PC-9 (cell line): ENCODE data around the gene CALD1. TPM values are rescaled to one million over a fixed set of nuclear protein-coding genes. Genes with fewer than 3 reads are reported as not detected.

ENCODE experiments used
- BruUV-seq: library from RNA; stranded (reverse); fragments of 400-500 nt; replicated peaks from 2 replicates; lab custom pipeline; 2021; lab: Mats Ljungman, UMichigan
- CTCF ChIA-PET: fragments of 300-600 bp; sonication (Branson Sonifier 250); formaldehyde crosslinking; loops from one replicate; lab custom pipeline; 2022; ENCODE audit warnings: antibody characterized with exemption; lab: Charles Lee
- POLR2A ChIA-PET: fragments of 300-600 bp; sonication (Branson Sonifier 250); formaldehyde crosslinking; loops from one replicate; lab custom pipeline; 2022; ENCODE audit warnings: antibody characterized with exemption; ENCODE audit not compliant: unreplicated experiment; lab: Charles Lee
- DNase-seq, 2 experiments: peaks; one replicate each; pipeline versions ENCODE4 v3.0.0 to v3.0.0-alpha.2; 2015 to 2022; ENCODE audit warnings: mixed read lengths in 1 of 2
- H2AFZ ChIP-seq: fragments of 200-600 bp; sonication (generic); 2 replicates; pipeline ENCODE4 v1.8.1; 2017; ENCODE audit warnings: antibody characterized with exemption
- H3F3A ChIP-seq: fragments of 200-600 bp; sonication (generic); 2 replicates; pipeline ENCODE4 v1.8.1; 2017; ENCODE audit warnings: antibody characterized with exemption, mild to moderate bottlenecking, low read depth; ENCODE audit not compliant: insufficient read depth
- H3K27ac ChIP-seq: fragments of 200-600 bp; sonication (generic); 2 replicates; pipeline ENCODE4 v1.6.1; 2016; ENCODE audit warnings: mixed run types
- H3K27me3 ChIP-seq: fragments of 200-600 bp; sonication (generic); 2 replicates; pipeline ENCODE4 v1.6.1; 2016; ENCODE audit warnings: low read depth, mixed run types; ENCODE audit not compliant: insufficient read depth
- H3K36me3 ChIP-seq: fragments of 200-600 bp; sonication (generic); 2 replicates; pipeline ENCODE4 v1.6.1; 2016; ENCODE audit warnings: low read depth, mixed run types
- H3K4me1 ChIP-seq: fragments of 200-600 bp; sonication (generic); replicated peaks from 2 replicates; pipeline ENCODE4 v1.6.1; 2016; ENCODE audit warnings: mixed run types; ENCODE audit not compliant: insufficient read depth
- H3K4me2 ChIP-seq: fragments of 200-600 bp; sonication (generic); 2 replicates; pipeline ENCODE4 v1.6.1; 2017; ENCODE audit warnings: mixed run types
- H3K4me3 ChIP-seq: fragments of 200-600 bp; sonication (generic); 2 replicates; pipeline ENCODE4 v1.6.1; 2016; ENCODE audit warnings: mixed run types
- H3K79me2 ChIP-seq: fragments of 200-600 bp; sonication (generic); 2 replicates; pipeline ENCODE4 v1.6.1; 2017; ENCODE audit warnings: low read depth, mixed run types
- H3K9me2 ChIP-seq: fragments of 200-600 bp; sonication (generic); 2 replicates; pipeline ENCODE4 v1.8.1; 2017; ENCODE audit warnings: mild to moderate bottlenecking; ENCODE audit not compliant: insufficient read depth
- H3K9me3 ChIP-seq: fragments of 200-600 bp; sonication (generic); 2 replicates; pipeline ENCODE4 v1.8.1; 2016; ENCODE audit warnings: low read depth; ENCODE audit not compliant: insufficient read depth
- H4K20me1 ChIP-seq: fragments of 200-600 bp; sonication (generic); 2 replicates; pipeline ENCODE4 v1.8.1; 2017; ENCODE audit not compliant: insufficient read depth
- CTCF ChIP-seq: fragments of 200-600 bp; sonication (generic); conservative IDR thresholded peaks from 2 replicates; pipeline ENCODE4 v1.6.1; 2017; ENCODE audit warnings: mixed run types, antibody characterized with exemption, mild to moderate bottlenecking, moderate library complexity
- EZH2 ChIP-seq: fragments of 200-600 bp; sonication (generic); IDR thresholded peaks from 2 replicates; pipeline ENCODE4 v1.8.0; 2017; ENCODE audit warnings: antibody characterized with exemption, low read depth
- intact Hi-C: fragments of 100-400 bp; cut with micrococcal nuclease; formaldehyde crosslinking; loops from one replicate; pipeline ENCODE4 v1.10.0; 2022; ENCODE audit not compliant: unreplicated experiment
- total RNA-seq: library from RNA; stranded (reverse); gene quantifications from 2 replicates; pipeline ENCODE4 v1.2.3, GENCODE V29; 2021

Gene CALD1
- total RNA-seq, 1 experiment from 2014 or later: 84.4 TPM

DNA sequence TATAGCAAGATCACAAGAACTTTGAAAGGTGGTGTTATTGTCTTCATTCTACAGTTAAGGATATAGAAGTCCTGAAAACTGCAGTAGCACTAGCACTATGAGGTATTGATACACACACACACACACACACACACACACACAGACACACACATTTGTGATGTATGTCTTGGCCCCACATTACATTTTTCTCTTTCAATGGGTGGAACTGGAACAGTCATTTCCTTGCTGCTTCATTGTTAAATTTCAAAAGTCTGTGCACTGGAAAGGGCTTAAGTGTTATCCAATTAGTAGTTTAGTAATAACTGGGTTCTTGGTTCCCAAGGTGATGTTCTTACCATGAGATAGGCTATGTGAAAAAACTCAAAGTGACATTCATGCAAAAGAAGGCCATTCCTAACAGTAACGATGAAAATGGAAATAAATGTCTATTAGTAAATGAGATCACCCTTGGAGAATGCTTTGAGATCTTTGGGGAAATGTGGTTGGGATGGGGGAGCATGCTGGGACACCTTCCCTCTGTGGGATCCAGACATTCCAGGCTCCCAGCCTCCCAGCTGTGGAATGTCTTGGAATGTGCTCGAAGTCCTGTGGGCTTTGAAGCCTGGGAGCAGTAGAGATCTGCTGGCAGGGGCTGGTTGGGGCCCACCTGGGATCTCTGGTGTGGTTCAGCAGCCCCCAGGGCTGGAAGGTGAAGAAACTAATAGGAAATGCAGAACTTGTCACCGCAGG is 37.4 kb upstream of the CALD1 start:
- H2AFZ ChIP-seq: no peak overlapping the region
- no TSS peak for BruUV-seq
- H3K4me2 ChIP-seq: no peak overlapping the region
- H3K4me3 ChIP-seq: no peak overlapping the region
- H3K36me3 ChIP-seq: no peaks in the 10 kb centered on the region
- TF ChIP-seq EZH2: no peak
- no peak for TF ChIP-seq CTCF
- no peaks in the 10 kb centered on the region for H3F3A ChIP-seq
- no peaks in the 10 kb centered on the region for H3K79me2 ChIP-seq
- intact Hi-C loops: no loop called here
- H3K9me3 ChIP-seq: no peaks in the 10 kb centered on the region
- POLR2A ChIA-PET: no interaction called here
- H3K4me1 ChIP-seq: no peaks in the 10 kb centered on the region
- no peak overlapping the region for H3K27ac ChIP-seq
- no peak for DNase-seq
- H4K20me1 ChIP-seq: no peaks in the 10 kb centered on the region
- no peaks in the 10 kb centered on the region for H3K9me2 ChIP-seq
- H3K27me3 ChIP-seq: no peaks in the 10 kb centered on the region
- CTCF ChIA-PET: no interaction called here

GRCh38 chr7:134742688-134743350 is 36.6 kb upstream of the CALD1 start:
- intact Hi-C loops: no loop called here
- H3F3A ChIP-seq: no peaks in the 10 kb centered on the region
- H3K36me3 ChIP-seq: no peaks in the 10 kb centered on the region
- TF ChIP-seq CTCF: no peak
- TF ChIP-seq EZH2: no peak
- POLR2A ChIA-PET: no interaction called here
- no peaks in the 10 kb centered on the region for H4K20me1 ChIP-seq
- no peak for DNase-seq
- H3K4me1 ChIP-seq: no peaks in the 10 kb centered on the region
- H3K9me3 ChIP-seq: no peaks in the 10 kb centered on the region
- no peaks in the 10 kb centered on the region for H3K79me2 ChIP-seq
- BruUV-seq: no TSS peak
- H3K4me2 ChIP-seq: no peak overlapping the region
- H3K9me2 ChIP-seq: no peaks in the 10 kb centered on the region
- no peak overlapping the region for H3K27ac ChIP-seq
- H2AFZ ChIP-seq: no peak overlapping the region
- H3K4me3 ChIP-seq: no peak overlapping the region
- CTCF ChIA-PET: no interaction called here
- H3K27me3 ChIP-seq: no peaks in the 10 kb centered on the region

DNA sequence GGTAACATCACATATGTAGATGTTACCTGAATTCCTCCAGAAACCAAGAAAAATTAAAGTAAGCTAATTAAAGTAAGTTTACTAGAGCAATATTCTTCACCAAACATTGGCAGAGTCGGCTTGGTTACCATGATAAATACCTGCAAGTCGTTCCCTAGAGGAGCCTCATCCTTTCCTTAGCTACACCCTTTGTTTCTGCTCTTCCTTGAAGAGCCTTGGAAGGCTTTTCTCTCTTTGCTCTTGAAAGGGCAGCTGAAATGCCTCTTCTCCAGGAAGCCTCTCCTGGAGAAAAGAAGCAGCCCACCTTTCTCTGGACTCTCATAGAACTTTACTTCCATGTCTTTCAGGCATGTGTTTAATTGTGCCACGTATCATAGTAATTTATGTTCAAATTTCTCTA is 34.9 kb upstream of the CALD1 start:
- no peaks in the 10 kb centered on the region for H3K36me3 ChIP-seq
- H3K4me2 ChIP-seq: no peak overlapping the region
- H4K20me1 ChIP-seq: no peaks in the 10 kb centered on the region
- DNase-seq: no peak
- intact Hi-C loops: no loop called here
- no peaks in the 10 kb centered on the region for H3K9me3 ChIP-seq
- no peak overlapping the region for H3K27ac ChIP-seq
- no peaks in the 10 kb centered on the region for H3K27me3 ChIP-seq
- H3K79me2 ChIP-seq: no peaks in the 10 kb centered on the region
- H2AFZ ChIP-seq: no peak overlapping the region
- no peak overlapping the region for H3K4me3 ChIP-seq
- no peaks in the 10 kb centered on the region for H3K9me2 ChIP-seq
- BruUV-seq: no TSS peak
- H3F3A ChIP-seq: no peaks in the 10 kb centered on the region
- POLR2A ChIA-PET: interaction anchor here (0.7 kb wide), 1 partner anchor 779 kb away, joined by 10 read pairs; no protein-coding TSS in a partner anchor
- no peaks in the 10 kb centered on the region for H3K4me1 ChIP-seq
- TF ChIP-seq CTCF (no peak), EZH2 (no peak)
- CTCF ChIA-PET: interaction anchor here (0.5 kb wide), 1 partner anchor 443 kb away, joined by 4 read pairs; no protein-coding TSS in a partner anchor
